Lower leg skin (tissue), 3 donors: Measurements from ENCODE around the gene IFI30.

Experiments used
- CTCF ChIP-seq, 3 donors: fragments of 450-650 bp; IDR thresholded peaks; one replicate each; pipeline ENCODE4 v1.5.1; 2016; ENCODE audit warnings: antibody characterized with exemption in 3 of 3, mild to moderate bottlenecking in 3 of 3, moderate library complexity in 2 of 3
- POLR2A ChIP-seq, 2 donors: fragments of 450-650 bp; IDR thresholded peaks; one replicate each; pipeline ENCODE4 v1.6.1; 2016 to 2017; ENCODE audit warnings: antibody characterized with exemption in 2 of 2, mild to moderate bottlenecking in 1 of 2, moderate library complexity in 1 of 2

GRCh38 chr19:18155095-18156087, 18.2 kb upstream of the IFI30 start:
- TF ChIP-seq CTCF (IDR thresholded peaks at IDR 0.05) (no peak), POLR2A (IDR thresholded peaks at IDR 0.05) (no peak)
